ENCODE measurements around the gene ADGB.
"Not testable (repeated sequence)": the region's sequence is repeated elsewhere in the genome, so short reads cannot be mapped to it uniquely, and the experiment has no call there.

- not testable (repeated sequence) for TF ChIP-seq POLR2A (IDR thresholded peaks at IDR 0.05; ENCODE audit: low read length); GATA1 (IDR thresholded peaks at IDR 0.05; ENCODE audit: low read depth, low read length)
Observed at GRCh38 chr6:146568619-146569018, 30.2 kb upstream of the ADGB start.

Measured in erythroblast (primary cell).